Activated naive CD8-positive, alpha-beta T cell (primary cell): ENCODE data around the gene MICA.

Source experiments
- H3K27ac Mint-ChIP-seq: one replicate; pipeline ENCODE4 v1.8.0; 2021; ENCODE audit warnings: mixed read lengths
- H3K27me3 Mint-ChIP-seq: one replicate; pipeline ENCODE4 v1.8.0; 2021; ENCODE audit warnings: mixed read lengths
- H3K36me3 Mint-ChIP-seq: one replicate; pipeline ENCODE4 v1.8.0; 2021; ENCODE audit warnings: mixed read lengths
- H3K4me1 Mint-ChIP-seq: one replicate; pipeline ENCODE4 v1.8.0; 2021; ENCODE audit warnings: low read depth, mixed read lengths
- H3K4me3 Mint-ChIP-seq: one replicate; pipeline ENCODE4 v1.8.0; 2021; ENCODE audit warnings: mild to moderate bottlenecking, mixed read lengths
- H3K9me3 Mint-ChIP-seq: one replicate; pipeline ENCODE4 v1.8.0; 2021; ENCODE audit warnings: low read depth, mixed read lengths

MICA gene

DNA sequence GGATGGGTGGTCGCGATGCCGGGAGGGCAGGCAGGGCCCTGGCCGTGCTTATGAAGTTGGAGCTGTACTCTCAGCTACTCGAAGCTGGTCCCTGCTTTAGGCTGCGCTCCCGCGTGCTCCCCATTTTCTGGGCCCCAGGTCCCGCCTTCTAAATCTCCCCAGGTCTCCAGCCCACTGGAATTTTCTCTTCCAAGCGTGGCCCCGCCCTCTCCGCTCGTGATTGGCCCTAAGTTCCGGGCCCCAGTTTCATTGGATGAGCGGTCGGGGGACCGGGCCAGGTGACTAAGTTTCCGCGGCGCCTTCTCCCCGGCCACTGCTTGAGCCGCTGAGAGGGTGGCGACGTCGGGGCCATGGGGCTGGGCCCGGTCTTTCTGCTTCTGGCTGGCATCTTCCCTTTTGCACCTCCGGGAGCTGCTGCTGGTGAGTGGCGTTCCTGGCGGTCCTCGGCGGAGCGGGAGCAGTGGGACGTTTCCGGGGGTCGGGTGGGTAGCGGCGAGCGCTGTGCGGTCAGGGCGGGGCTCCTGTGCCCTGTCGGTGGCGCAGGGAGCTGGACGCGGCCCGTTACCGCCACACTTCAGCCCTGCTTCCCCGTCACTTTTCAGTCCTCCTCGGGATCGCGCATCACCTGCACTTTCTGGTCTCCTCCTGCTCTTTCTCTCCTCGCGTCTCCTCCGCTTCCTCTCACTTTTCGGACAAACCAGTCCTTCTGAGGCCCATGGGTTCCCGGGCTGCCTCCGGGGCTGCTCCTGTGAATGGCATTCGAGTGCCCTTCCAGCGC, at the start of gene MICA:
Gene MICA, plus strand, starts transcription at position 313 of the 778 bp plus-strand sequence. Its CDS starts 38 bp downstream, at position 351.
- H3K4me1 Mint-ChIP-seq: peaks cover 72% of the 10 kb centered on the region
- H3K27ac Mint-ChIP-seq: peak within 1 kb of the TSS; percentile 70
- no peaks in the 10 kb centered on the region for H3K9me3 Mint-ChIP-seq
- H3K27me3 Mint-ChIP-seq: no peaks in the 10 kb centered on the region
- H3K36me3 Mint-ChIP-seq: no peaks in the 10 kb centered on the region
- peak within 1 kb of the TSS; percentile 88 for H3K4me3 Mint-ChIP-seq

- no peaks in the 10 kb centered on the region for H3K9me3 Mint-ChIP-seq
- peak overlapping the region; percentile 97 for H3K4me3 Mint-ChIP-seq
- peaks cover 22% of the 10 kb centered on the region for H3K36me3 Mint-ChIP-seq
- no peaks in the 10 kb centered on the region for H3K27me3 Mint-ChIP-seq
- H3K4me1 Mint-ChIP-seq: peaks cover 68% of the 10 kb centered on the region
- peak overlapping the region; percentile 96 for H3K27ac Mint-ChIP-seq
Observed at GRCh38 chr6:31354158-31354863, 49.1 kb upstream of the MICA start.

GRCh38 chr6:31354864-31355582, 48.4 kb upstream of the MICA start:
- peaks cover 22% of the 10 kb centered on the region for H3K36me3 Mint-ChIP-seq
- H3K9me3 Mint-ChIP-seq: no peaks in the 10 kb centered on the region
- peak overlapping the region; percentile 96 for H3K27ac Mint-ChIP-seq
- H3K4me1 Mint-ChIP-seq: peaks cover 69% of the 10 kb centered on the region
- H3K4me3 Mint-ChIP-seq: peak overlapping the region; percentile 97
- H3K27me3 Mint-ChIP-seq: no peaks in the 10 kb centered on the region

DNA sequence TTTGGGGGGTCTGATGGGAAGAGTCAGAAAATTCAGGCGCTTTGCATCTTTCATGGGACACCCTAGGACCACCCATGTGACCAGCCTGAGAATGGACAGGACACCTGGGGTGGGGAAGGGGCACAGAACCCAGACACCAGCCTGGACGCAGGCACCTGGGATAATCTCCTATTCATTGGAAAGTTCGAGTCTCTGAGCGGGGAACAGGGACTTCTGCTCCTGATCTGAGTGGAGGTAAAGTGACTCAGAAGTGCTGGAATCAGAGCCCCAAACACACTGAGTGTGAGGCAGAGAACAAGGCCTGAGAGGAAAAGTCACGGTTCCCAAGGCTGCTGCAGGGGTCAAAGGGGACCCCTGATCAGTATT, 47.8 kb upstream of the MICA start:
- Mint-ChIP-seq H3K27me3 (no peaks in the 10 kb centered on the region), H3K4me1 (peaks cover 68% of the 10 kb centered on the region), H3K36me3 (peaks cover 22% of the 10 kb centered on the region), H3K4me3 (peak overlapping the region; percentile 97), H3K27ac (peak overlapping the region; percentile 96), H3K9me3 (no peaks in the 10 kb centered on the region)

GRCh38 chr6:31356216-31356945, 47.0 kb upstream of the MICA start:
- H3K4me1 Mint-ChIP-seq: peaks cover 61% of the 10 kb centered on the region
- H3K9me3 Mint-ChIP-seq: no peaks in the 10 kb centered on the region
- H3K27me3 Mint-ChIP-seq: no peaks in the 10 kb centered on the region
- peak overlapping the region; percentile 100 for H3K27ac Mint-ChIP-seq
- H3K36me3 Mint-ChIP-seq: peaks cover 22% of the 10 kb centered on the region
- H3K4me3 Mint-ChIP-seq: peak overlapping the region; percentile 97

DNA sequence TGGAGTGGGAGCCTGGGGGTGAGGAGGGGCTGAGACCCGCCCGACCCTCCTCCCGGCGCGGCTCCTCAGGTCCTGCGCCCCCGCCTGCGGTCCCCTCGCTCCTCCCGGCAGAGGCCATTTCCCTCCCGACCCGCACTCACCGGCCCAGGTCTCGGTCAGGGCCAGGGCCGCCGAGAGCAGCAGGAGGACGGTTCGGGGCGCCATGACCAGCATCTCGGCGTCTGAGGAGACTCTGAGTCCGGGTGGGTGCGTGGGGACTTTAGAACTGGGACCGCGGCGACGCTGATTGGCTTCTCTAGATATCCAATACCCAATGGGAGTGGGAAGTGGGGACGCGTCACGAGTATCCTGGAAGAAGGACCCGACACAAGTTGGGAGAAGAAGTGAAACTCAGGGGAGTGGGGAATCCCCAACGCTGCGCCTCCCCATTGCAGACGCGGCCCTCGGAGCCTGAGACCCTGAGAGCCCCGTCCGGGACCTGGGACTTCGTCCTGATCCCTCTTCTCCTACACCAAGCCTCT, 46.4 kb upstream of the MICA start, which contains the start of gene HLA-B:
Gene HLA-B, minus strand, starts transcription at position 234 of the 521 bp plus-strand sequence. Its CDS starts 21 bp downstream, at position 213.
- no peaks in the 10 kb centered on the region for H3K9me3 Mint-ChIP-seq
- no peaks in the 10 kb centered on the region for H3K27me3 Mint-ChIP-seq
- peak within 1 kb of the TSS; percentile 100 for H3K27ac Mint-ChIP-seq
- peaks cover 24% of the 10 kb centered on the region for H3K36me3 Mint-ChIP-seq
- peaks cover 56% of the 10 kb centered on the region for H3K4me1 Mint-ChIP-seq
- H3K4me3 Mint-ChIP-seq: peak within 1 kb of the TSS; percentile 97

- Mint-ChIP-seq H3K27ac (peak overlapping the region; percentile 100), H3K4me1 (peaks cover 48% of the 10 kb centered on the region), H3K27me3 (no peaks in the 10 kb centered on the region), H3K9me3 (no peaks in the 10 kb centered on the region), H3K4me3 (peak overlapping the region; percentile 97), H3K36me3 (peaks cover 21% of the 10 kb centered on the region)
Observed at GRCh38 chr6:31357886-31358285, 45.5 kb upstream of the MICA start.

DNA sequence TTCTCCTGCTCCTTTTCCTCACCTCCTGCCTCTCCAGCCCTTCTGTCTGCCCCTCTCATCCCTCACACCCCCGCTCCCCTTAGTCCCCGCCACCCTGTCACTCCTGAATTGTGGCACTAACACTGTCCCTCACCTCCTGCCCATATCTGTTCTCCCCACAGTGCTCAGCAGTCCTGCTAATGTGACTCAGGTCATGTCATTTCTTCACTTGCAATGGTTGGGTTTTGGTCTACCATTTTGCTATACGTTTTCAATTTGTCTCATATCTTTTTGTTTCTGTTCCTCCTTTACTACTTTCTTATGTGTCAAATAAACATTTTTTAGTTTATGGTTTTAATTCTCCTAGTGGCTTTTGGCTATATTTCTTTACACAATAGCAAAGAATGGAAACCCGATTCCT, 45.1 kb upstream of the MICA start:
- Mint-ChIP-seq H3K36me3 (peaks cover 20% of the 10 kb centered on the region), H3K27me3 (no peaks in the 10 kb centered on the region), H3K4me3 (peak overlapping the region; percentile 97), H3K4me1 (peaks cover 43% of the 10 kb centered on the region), H3K9me3 (no peaks in the 10 kb centered on the region), H3K27ac (peak overlapping the region; percentile 100)

DNA sequence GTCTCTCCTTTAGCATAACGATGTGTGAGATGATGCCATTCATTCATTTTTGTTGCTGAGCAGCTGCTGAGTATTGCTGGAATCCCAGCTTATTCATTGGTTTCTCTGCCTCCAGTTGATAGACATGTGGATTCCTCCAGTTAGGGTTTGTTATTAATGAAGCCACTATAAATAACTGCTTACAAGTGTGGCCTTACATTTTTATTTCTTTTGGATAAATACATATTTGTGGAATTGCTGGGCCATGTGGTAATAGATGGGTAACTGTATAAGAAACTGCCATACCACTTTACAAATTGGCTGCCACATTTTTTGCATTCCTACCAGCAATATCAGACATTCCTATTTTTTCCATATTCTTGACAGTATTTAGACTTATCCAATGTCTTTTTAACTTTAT, 43.8 kb upstream of the MICA start:
- Mint-ChIP-seq H3K9me3 (no peaks in the 10 kb centered on the region), H3K36me3 (peaks cover 13% of the 10 kb centered on the region)

GRCh38 chr6:31362751-31363150, 40.6 kb upstream of the MICA start:
- H3K9me3 Mint-ChIP-seq: no peaks in the 10 kb centered on the region
- peaks cover 2% of the 10 kb centered on the region for H3K27me3 Mint-ChIP-seq
- no peak overlapping the region for H3K4me3 Mint-ChIP-seq
- H3K27ac Mint-ChIP-seq: no peak overlapping the region
- peaks cover 43% of the 10 kb centered on the region for H3K4me1 Mint-ChIP-seq
- H3K36me3 Mint-ChIP-seq: peaks cover 2% of the 10 kb centered on the region

More for the DNA sequence above, 43.8 kb upstream of the MICA start:
- Mint-ChIP-seq H3K27me3 (no peaks in the 10 kb centered on the region), H3K4me3 (peak overlapping the region; percentile 12), H3K27ac (no peak overlapping the region), H3K4me1 (peaks cover 40% of the 10 kb centered on the region)

DNA sequence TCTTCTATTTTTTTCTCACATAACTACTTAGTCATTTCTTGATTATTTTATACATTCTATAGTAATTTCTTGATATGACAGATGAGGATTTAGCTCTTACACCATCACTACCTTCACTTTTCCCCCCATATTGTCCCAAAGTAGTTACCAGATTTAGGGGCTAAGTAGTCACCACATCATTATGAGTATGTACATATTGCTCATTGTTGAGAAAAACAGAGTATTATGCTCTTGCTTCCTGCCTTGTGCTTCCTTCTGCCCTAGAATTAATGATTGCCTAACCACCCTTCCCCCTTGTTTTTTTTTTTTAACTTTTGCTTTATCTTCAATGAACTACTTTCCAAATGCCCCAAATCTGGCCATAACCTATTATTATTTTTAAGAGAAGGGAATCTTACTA, 39.6 kb upstream of the MICA start:
- Mint-ChIP-seq H3K4me1 (peaks cover 33% of the 10 kb centered on the region), H3K9me3 (no peaks in the 10 kb centered on the region), H3K27ac (no peak overlapping the region), H3K4me3 (no peak overlapping the region), H3K27me3 (peaks cover 2% of the 10 kb centered on the region), H3K36me3 (peaks cover 2% of the 10 kb centered on the region)

GRCh38 chr6:31365864-31366263, 37.5 kb upstream of the MICA start:
- H3K36me3 Mint-ChIP-seq: peaks cover 2% of the 10 kb centered on the region
- peak overlapping the region; percentile 60 for H3K4me3 Mint-ChIP-seq
- H3K4me1 Mint-ChIP-seq: peaks cover 20% of the 10 kb centered on the region
- no peaks in the 10 kb centered on the region for H3K9me3 Mint-ChIP-seq
- peaks cover 4% of the 10 kb centered on the region for H3K27me3 Mint-ChIP-seq
- H3K27ac Mint-ChIP-seq: no peak overlapping the region

- Mint-ChIP-seq H3K27me3 (peaks cover 4% of the 10 kb centered on the region), H3K9me3 (peaks cover 1% of the 10 kb centered on the region), H3K36me3 (peaks cover 3% of the 10 kb centered on the region), H3K27ac (peak overlapping the region; percentile 37), H3K4me1 (peaks cover 22% of the 10 kb centered on the region), H3K4me3 (peak overlapping the region; percentile 79)
Observed at GRCh38 chr6:31366693-31367470, 36.5 kb upstream of the MICA start.
